ENCODE data around the gene OR5AR1. TPM values are rescaled to one million over a fixed set of nuclear protein-coding genes. Genes with fewer than 3 reads are reported as not detected.

Gene OR5AR1
- total RNA-seq (2021; ENCODE audit: unreplicated experiment) (not detected), Bru-seq, nascent RNA (not detected), BruChase-seq, experiment 1, labeled RNA remaining after a 6-hour chase (not detected), BruChase-seq, experiment 2, labeled RNA remaining after a 2-hour chase (not detected)
- polyA plus RNA-seq (2012): not detected in 2 replicates
- long read RNA-seq: 0 reads

GRCh38 chr11:56663386-56663785, at the start of gene OR5AR1:
OR5AR1 (plus strand) TSS chr11:56663686; CDS start chr11:56663686, 0 bp downstream.
- no peaks in the 10 kb centered on the region for H3K36me3 ChIP-seq (ENCODE audit: control insufficient read depth in 1 of 2, insufficient read depth in 2 of 2, low read length in 2 of 2)
- no peak within 1 kb of the TSS for H3K4me3 ChIP-seq (replicated peaks in 1 of 2; ENCODE audit: low read depth in 1 of 2, low read length in 2 of 2)
- ChIA-PET POLR2A (no interaction called here), CTCF (no interaction called here), RAD21 (ENCODE audit: low non-redundant PET in 1 of 2, low total read pairs in 2 of 2, uncharacterized antibody in 2 of 2, unreplicated experiment in 2 of 2) (no interaction called here)
- no peak within 1 kb of the TSS for H3K9ac ChIP-seq (ENCODE audit: low read length)
- H3K4me2 ChIP-seq (ENCODE audit: low read length): no peak within 1 kb of the TSS
- H4K20me1 ChIP-seq (ENCODE audit: insufficient read depth): no peaks in the 10 kb centered on the region
- H2AFZ ChIP-seq (ENCODE audit: low read depth, low read length, poor library complexity, severe bottlenecking): no peak within 1 kb of the TSS
- H3K4me1 ChIP-seq (ENCODE audit: control insufficient read depth in 1 of 2, insufficient read depth in 2 of 2, low read length in 2 of 2): no peaks in the 10 kb centered on the region
- no peaks in the 10 kb centered on the region for H3K27me3 ChIP-seq (ENCODE audit: insufficient read depth, low read length)
- no peaks in the 10 kb centered on the region for H3K79me2 ChIP-seq (ENCODE audit: insufficient read depth, low read length)
- H3K9me3 ChIP-seq (ENCODE audit: control insufficient read depth in 1 of 2, insufficient read depth in 1 of 2, low read depth in 1 of 2, low read length in 2 of 2): peaks cover 0 to 5% of the 10 kb centered on the region in 2 experiments; a peak in 2 of 4 replicates
- BruUV-seq (replicated peaks): no TSS peak
- no peak for DNase-seq (ENCODE audit: low read depth, low spot score)
- ATAC-seq: no peak
- intact Hi-C loops (cut with micrococcal nuclease): no loop called here
- TF ChIP-seq EZH2phosphoT487 (IDR thresholded peaks at IDR 0.05; ENCODE audit: borderline replicate concordance) (no peak), YY1 (IDR thresholded peaks at IDR 0.05; ENCODE audit: extremely low read depth, insufficient replicate concordance, low read depth, low read length) (no peak), SIN3A (IDR thresholded peaks at IDR 0.05; ENCODE audit: low read depth) (no peak), EZH2 (IDR thresholded peaks at IDR 0.05) (no peak), RAD21 (IDR thresholded peaks at IDR 0.05; ENCODE audit: low read depth) (no peak), CEBPB (IDR thresholded peaks at IDR 0.05; ENCODE audit: low read depth) (no peak), SRF (IDR thresholded peaks at IDR 0.05; ENCODE audit: low read depth) (no peak), EGR1 (IDR thresholded peaks at IDR 0.05; ENCODE audit: low read depth) (no peak), FOSL1 (IDR thresholded peaks at IDR 0.05; ENCODE audit: low read depth) (no peak), SP1 (IDR thresholded peaks at IDR 0.05; ENCODE audit: low read depth) (no peak), ATF3 (IDR thresholded peaks at IDR 0.05) (no peak)
- H3K9me2 ChIP-seq (ENCODE audit: insufficient read depth): no peaks in the 10 kb centered on the region
- no peak within 1 kb of the TSS for H3K27ac ChIP-seq (ENCODE audit: low read depth, low read length)

- Histone ChIP-seq H4K20me1 (ENCODE audit: insufficient read depth) (no peaks in the 10 kb centered on the region), H3K79me2 (ENCODE audit: insufficient read depth, low read length) (no peaks in the 10 kb centered on the region), H3K4me3 (replicated peaks in 1 of 2; ENCODE audit: low read depth in 1 of 2, low read length in 2 of 2) (no peak overlapping the region), H3K4me2 (ENCODE audit: low read length) (no peak overlapping the region), H3K36me3 (ENCODE audit: control insufficient read depth in 1 of 2, insufficient read depth in 2 of 2, low read length in 2 of 2) (no peaks in the 10 kb centered on the region), H3K9me3 (ENCODE audit: control insufficient read depth in 1 of 2, insufficient read depth in 1 of 2, low read depth in 1 of 2, low read length in 2 of 2) (peaks cover 0 to 11% of the 10 kb centered on the region in 2 experiments; a peak in 2 of 4 replicates), H3K27me3 (ENCODE audit: insufficient read depth, low read length) (no peaks in the 10 kb centered on the region), H3K4me1 (ENCODE audit: control insufficient read depth in 1 of 2, insufficient read depth in 2 of 2, low read length in 2 of 2) (no peaks in the 10 kb centered on the region), H3K27ac (ENCODE audit: low read depth, low read length) (no peak overlapping the region), H3K9ac (ENCODE audit: low read length) (no peak overlapping the region), H2AFZ (ENCODE audit: low read depth, low read length, poor library complexity, severe bottlenecking) (no peak overlapping the region), H3K9me2 (ENCODE audit: insufficient read depth) (no peaks in the 10 kb centered on the region)
- no TSS peak for BruUV-seq (replicated peaks)
- ATAC-seq (no peak), DNase-seq (ENCODE audit: low read depth, low spot score) (no peak)
- POLR2A ChIA-PET: no interaction called here
- CTCF ChIA-PET: no interaction called here
- intact Hi-C loops (cut with micrococcal nuclease): no loop called here
- TF ChIP-seq POLR2AphosphoS5 (IDR thresholded peaks at IDR 0.05; ENCODE audit: low read depth, low read length) (no peak), CTCF (IDR thresholded peaks at IDR 0.05 in 2 of 3, conservative IDR thresholded peaks at IDR 0.05 in 1 of 3; ENCODE audit: borderline replicate concordance in 1 of 3, insufficient read depth in 1 of 3, low read depth in 2 of 3, low read length in 2 of 3) (peak in 1 of 3 experiments; percentile 22; a peak in 1 of 6 replicates)
- RAD21 ChIA-PET (ENCODE audit: low non-redundant PET in 1 of 2, low total read pairs in 2 of 2, uncharacterized antibody in 2 of 2, unreplicated experiment in 2 of 2): no interaction called here
Observed at GRCh38 chr11:56624661-56625110, 38.8 kb upstream of the OR5AR1 start.
